Colonic mucosa (tissue), 4 donors: ENCODE results near the gene PRKAG2. TPM values are rescaled to one million over a fixed set of nuclear protein-coding genes. Genes with fewer than 3 reads are reported as not detected.
"Not testable (repeated sequence)": the region's sequence is repeated elsewhere in the genome, so short reads cannot be mapped to it uniquely, and the experiment has no call there.

Experiments
- DNase-seq: peaks from one replicate; pipeline ENCODE4 v3.0.0-alpha.2; 2020
- H3K27ac ChIP-seq: fragments of 200-600 bp; one replicate; pipeline ENCODE4 v1.8.0; 2021
- H3K27me3 ChIP-seq: fragments of 200-600 bp; one replicate; pipeline ENCODE4 v1.8.0; 2021
- H3K36me3 ChIP-seq: fragments of 200-600 bp; one replicate; pipeline ENCODE4 v1.8.0; 2021
- H3K4me1 ChIP-seq: fragments of 200-600 bp; one replicate; pipeline ENCODE4 v1.8.0; 2021; ENCODE audit warnings: mild to moderate bottlenecking
- H3K4me3 ChIP-seq: fragments of 200-600 bp; one replicate; pipeline ENCODE4 v1.8.0; 2021
- H3K9ac ChIP-seq, 2 donors: one replicate each; pipeline ENCODE4 v1.7.0; 2013; ENCODE audit warnings: control low read depth in 2 of 2, low read depth in 2 of 2, low read length in 2 of 2
- H3K9me3 ChIP-seq: fragments of 200-600 bp; one replicate; pipeline ENCODE4 v1.8.0; 2021
- intact Hi-C: fragments of 100-400 bp; cut with DNase I; formaldehyde crosslinking; loops from one replicate; pipeline ENCODE4 v1.14.1; 2022
- total RNA-seq, 2 donors: library from RNA; stranded (reverse); fragmentation: NEBNext Ultra II Directional in 1 of 2; extraction: Animal tissue kit (Norgen Biotek cat#: 25700) in 1 of 2; gene quantifications; one replicate each; pipeline ENCODE4 v1.2.1, GENCODE V29; 2021
- TF ChIP-seq, protein P1 (sequence below): fragments of 200-600 bp; IDR thresholded peaks from one replicate; pipeline ENCODE4 v1.8.0; 2022; ENCODE audit warnings: antibody characterized with exemption, mild to moderate bottlenecking
- donor health status: healthy.
- donor health status: DM: no; HTN: no; CAD: no.
- donor health status: DM: no; HTN: no; CAD: no.

PRKAG2 gene
- total RNA-seq, 2 donors from 2014 or later: 36.3 to 42.0 TPM

DNA sequence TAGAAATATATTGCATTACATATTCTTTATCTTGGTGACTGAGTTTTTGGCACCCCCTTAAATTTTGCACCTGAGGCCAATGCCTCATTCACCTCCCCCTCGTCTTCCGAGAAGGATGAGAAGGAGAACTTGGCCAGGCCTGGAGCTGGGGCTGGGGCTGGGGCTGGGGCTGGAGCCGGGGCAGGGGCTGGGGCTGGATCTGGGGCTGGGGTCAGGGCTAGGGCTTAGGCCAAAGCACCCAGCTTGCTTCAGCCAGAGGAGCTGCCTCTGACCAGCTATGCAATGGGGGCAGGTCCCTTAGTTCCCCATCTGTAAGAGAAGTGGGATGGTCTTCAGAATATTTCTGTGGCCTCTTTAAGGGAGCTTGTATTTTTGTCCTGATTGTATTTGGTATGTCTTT is 3.8 kb upstream of the PRKAG2 start:
- intact Hi-C loops: no loop called here
- TF ChIP-seq, protein P1, sequence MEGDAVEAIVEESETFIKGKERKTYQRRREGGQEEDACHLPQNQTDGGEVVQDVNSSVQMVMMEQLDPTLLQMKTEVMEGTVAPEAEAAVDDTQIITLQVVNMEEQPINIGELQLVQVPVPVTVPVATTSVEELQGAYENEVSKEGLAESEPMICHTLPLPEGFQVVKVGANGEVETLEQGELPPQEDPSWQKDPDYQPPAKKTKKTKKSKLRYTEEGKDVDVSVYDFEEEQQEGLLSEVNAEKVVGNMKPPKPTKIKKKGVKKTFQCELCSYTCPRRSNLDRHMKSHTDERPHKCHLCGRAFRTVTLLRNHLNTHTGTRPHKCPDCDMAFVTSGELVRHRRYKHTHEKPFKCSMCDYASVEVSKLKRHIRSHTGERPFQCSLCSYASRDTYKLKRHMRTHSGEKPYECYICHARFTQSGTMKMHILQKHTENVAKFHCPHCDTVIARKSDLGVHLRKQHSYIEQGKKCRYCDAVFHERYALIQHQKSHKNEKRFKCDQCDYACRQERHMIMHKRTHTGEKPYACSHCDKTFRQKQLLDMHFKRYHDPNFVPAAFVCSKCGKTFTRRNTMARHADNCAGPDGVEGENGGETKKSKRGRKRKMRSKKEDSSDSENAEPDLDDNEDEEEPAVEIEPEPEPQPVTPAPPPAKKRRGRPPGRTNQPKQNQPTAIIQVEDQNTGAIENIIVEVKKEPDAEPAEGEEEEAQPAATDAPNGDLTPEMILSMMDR: no peak
- Histone ChIP-seq H3K4me1 (no peaks in the 10 kb centered on the region), H3K4me3 (no peak overlapping the region), H3K27ac (no peak overlapping the region), H3K36me3 (no peaks in the 10 kb centered on the region), H3K9ac (no peak overlapping the region), H3K9me3 (no peaks in the 10 kb centered on the region), H3K27me3 (no peaks in the 10 kb centered on the region)
- DNase-seq: no peak

DNA sequence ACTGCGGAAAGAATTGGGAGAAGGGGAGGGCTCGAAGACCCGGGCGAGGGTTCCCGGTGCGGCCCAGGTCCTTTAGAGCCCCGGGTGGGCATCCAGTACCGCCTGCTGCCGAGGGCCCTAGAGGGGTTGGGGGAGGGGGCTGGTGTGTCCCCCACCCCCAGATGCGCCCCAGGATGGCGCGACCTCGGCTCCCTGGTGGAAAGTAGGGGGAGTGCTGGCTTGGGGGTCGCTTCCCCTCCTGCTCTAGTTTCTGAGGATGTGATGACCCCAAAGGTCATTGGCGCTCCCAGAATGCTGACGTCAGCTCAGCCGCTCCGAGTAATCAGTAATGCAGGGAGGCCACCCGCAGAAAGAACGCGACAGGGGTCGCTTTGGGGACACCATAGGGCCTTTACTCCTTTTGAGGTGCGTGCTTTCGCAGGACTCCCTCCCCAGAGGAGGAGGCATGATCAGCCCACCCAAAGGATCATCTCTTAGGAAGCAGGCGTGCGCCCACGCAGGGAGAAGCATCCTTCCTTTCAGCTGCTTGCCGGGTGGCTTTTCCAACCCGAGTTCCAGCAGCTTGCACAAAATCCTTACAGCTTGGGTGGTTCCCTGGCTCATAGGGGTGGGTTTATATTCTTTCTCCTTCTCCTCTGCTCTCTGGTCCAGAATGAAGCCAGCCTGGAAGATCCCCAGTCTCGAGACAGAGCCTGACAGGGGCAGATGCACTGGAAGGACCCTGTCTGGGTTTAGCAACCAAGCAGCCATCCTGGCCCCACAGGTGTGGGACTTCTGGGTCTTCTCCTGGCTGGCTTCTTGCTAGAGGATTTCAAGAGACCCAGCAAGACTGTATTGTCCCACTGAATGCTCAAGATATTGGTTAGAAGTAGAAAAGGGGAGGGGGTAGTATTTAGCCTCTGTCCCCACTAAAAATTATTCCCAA is 1.3 kb upstream of the PRKAG2 start:
- H3K27ac ChIP-seq: no peak overlapping the region
- H3K36me3 ChIP-seq: no peaks in the 10 kb centered on the region
- intact Hi-C loops: loop anchor here (5.0 kb wide), 1 partner anchor 54 kb away; no protein-coding TSS in a partner anchor
- H3K27me3 ChIP-seq: no peaks in the 10 kb centered on the region
- TF ChIP-seq, protein P1: no peak
- peaks cover 7% of the 10 kb centered on the region for H3K4me1 ChIP-seq
- peak overlapping the region; percentile 55 to 93 for H3K9ac ChIP-seq
- peak overlapping the region; percentile 71 for H3K4me3 ChIP-seq
- peak; percentile 48 for DNase-seq
- H3K9me3 ChIP-seq: no peaks in the 10 kb centered on the region

DNA sequence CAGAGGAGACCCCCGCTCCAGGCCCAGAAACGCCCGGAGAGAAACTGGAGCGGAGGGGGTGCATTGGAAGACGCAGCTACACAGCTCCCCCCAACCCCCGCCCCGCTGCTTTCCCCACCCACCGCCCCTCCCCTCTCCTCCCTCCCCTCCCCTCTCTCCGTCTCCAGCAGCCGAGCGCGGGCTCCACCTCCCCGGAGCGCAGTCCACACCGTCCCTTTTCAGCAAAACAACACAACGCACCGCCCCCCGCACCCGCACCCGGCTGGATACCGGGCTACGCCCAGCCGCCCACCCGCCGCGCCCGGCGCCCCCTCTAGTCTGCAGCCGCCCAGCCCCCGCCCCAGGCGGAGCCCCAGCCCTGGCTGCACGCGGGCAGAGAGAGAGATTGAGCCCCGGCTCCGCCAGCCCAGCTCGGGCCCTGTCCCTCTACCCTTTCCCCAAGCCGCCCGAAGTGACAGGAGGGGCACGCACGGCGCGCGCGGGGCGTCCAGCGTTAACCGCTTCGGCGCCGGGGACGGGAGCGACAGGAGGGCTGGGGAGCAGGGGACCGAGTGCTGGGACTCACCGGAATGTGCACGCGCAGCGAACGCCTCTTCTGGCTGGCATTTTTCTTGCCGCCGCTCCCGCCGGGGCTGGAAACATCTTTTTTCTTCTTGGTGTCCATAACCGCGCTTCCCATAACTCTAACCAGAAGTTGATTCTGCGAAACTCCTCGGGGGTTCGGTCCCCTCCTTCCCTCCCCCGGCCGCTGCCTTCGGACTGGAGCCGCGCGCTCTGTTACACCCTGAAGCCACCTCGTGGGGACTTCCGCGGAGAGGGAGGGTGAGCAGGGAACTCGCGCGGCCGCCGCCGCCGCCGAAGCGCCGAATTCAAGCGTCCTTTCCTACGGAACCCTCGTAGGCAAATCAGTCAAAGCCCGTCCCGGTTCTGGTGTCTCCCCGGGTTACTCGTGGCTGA is 695 bp downstream of the PRKAG2 start:
- TF ChIP-seq, protein P1: no peak
- no peaks in the 10 kb centered on the region for H3K27me3 ChIP-seq
- peak; percentile 93 for DNase-seq
- H3K36me3 ChIP-seq: no peaks in the 10 kb centered on the region
- intact Hi-C loops: loop anchor here (5.0 kb wide), 1 partner anchor 56 kb away; no protein-coding TSS in a partner anchor
- no peaks in the 10 kb centered on the region for H3K9me3 ChIP-seq
- peaks cover 7% of the 10 kb centered on the region for H3K4me1 ChIP-seq
- peak overlapping the region; percentile 78 to 93 for H3K9ac ChIP-seq
- H3K4me3 ChIP-seq: peak overlapping the region; percentile 71
- H3K27ac ChIP-seq: peak overlapping the region; percentile 83

DNA sequence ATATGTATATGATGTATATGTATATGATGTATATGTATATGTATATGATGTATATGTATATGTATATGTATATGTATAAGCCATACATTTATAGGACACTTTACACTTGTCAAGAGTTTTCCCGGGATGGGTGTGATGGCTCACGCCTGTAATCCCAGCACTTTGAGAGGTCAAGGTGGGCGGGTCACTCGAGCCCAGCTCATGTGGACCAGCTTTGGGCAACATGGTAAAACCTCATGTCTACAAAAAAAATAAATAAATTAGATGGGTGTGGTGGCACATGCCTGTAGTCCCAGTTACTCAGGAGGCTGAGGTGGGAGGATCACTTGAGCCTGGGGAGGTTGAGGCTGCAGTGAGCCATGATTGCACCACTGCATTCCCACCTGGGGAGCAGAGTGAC is 2.4 kb downstream of the PRKAG2 start:
- H3K27me3 ChIP-seq, DNase-seq, H3K9me3 ChIP-seq, H3K4me3 ChIP-seq, H3K9ac ChIP-seq, H3K4me1 ChIP-seq, H3K36me3 ChIP-seq, intact Hi-C loops, H3K27ac ChIP-seq: not testable (repeated sequence)

DNA sequence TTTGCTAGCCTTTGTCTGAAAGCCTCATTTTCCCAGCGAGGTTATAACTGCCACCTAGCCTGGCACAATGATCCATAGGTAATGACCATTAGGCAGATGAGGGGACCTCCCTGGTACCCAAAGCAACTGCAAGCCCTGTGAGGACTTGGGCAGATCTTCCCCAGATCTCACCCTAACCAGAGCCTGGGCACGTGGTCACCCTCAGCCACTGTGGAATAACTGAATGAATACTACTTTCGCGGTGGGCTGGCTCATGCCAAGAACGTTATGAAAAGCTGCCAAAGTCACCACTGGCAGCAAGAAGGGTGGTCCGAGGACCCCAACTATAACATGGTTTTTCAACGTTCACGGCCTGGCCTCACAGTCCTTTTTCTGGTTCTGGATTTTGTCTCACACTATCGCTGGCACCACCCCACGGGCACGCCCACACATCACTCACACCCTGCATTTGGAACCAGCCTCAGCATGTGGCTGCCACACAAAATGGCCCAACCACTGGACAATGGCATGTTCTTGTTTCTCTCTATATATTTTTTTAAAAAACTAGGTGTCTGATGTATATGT is 3.4 kb downstream of the PRKAG2 start:
- TF ChIP-seq, protein P1: no peak
- Histone ChIP-seq H3K27ac (no peak overlapping the region), H3K4me3 (no peak overlapping the region), H3K9ac (no peak overlapping the region), H3K4me1 (peaks cover 7% of the 10 kb centered on the region), H3K36me3 (no peaks in the 10 kb centered on the region), H3K27me3 (no peaks in the 10 kb centered on the region), H3K9me3 (no peaks in the 10 kb centered on the region)
- DNase-seq: no peak
- intact Hi-C loops: no loop called here
